ENCODE data around the gene ZBED4. TPM values are rescaled to one million over a fixed set of nuclear protein-coding genes. Genes with fewer than 3 reads are reported as not detected.
A peak's percentile ranks its signal among the peaks of the same experiment; 100 is the strongest.
"Not testable (repeated sequence)": the region's sequence is repeated elsewhere in the genome, so short reads cannot be mapped to it uniquely, and the experiment has no call there.

ZBED4 gene
- total and polyA plus RNA-seq, 10 donors = 2.9 to 23.2 (median 13.9) TPM

- WGBS, 5 donors = 73 to 91% (median 83%) methylated on average over 9 to 10 of the region's 10 CpGs
- no peaks in the 10 kb centered on the region for H3K9me3 ChIP-seq
- DNase-seq = peak; percentile 64
- no peak overlapping the region for H3K4me3 ChIP-seq
- H3K36me3 ChIP-seq = no peaks in the 10 kb centered on the region
- peaks cover 2 to 46% (median 33%) of the 10 kb centered on the region in 7 donors for H3K27me3 ChIP-seq (replicated peaks in 1 of 7)
- H3K4me1 ChIP-seq = peaks cover 21 to 69% (median 52%) of the 10 kb centered on the region in 6 donors
- TF ChIP-seq CTCF (IDR thresholded peaks at IDR 0.05 in 8 of 11, conservative IDR thresholded peaks at IDR 0.05 in 3 of 11) (no peak), POLR2AphosphoS5 (IDR thresholded peaks at IDR 0.05) (no peak), POLR2A (IDR thresholded peaks at IDR 0.05) (no peak)
- H3K27ac ChIP-seq = no peak overlapping the region
- intact Hi-C loops (cut with DNase I; ENCODE audit: low total_unique reads) = no loop called here
These were observed 2.5 kb upstream of the ZBED4 start for GRCh38 chr22:49850959-49851802.

DNA sequence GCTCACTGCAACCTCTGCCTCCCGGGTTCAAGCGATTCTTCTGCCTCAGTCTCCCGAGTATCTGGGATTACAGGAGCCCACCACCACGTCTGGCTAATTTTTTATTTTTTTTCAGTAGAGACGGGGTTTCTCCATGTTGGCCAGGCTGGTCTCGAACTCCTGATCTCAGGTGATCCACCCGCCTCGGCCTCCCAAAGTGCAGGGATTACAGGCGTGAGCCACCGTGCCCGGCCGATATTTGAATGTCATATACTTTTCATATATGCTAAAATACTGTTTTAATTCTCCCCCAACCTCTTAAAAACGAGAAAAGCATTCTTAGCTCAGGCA, 1.1 kb upstream of the ZBED4 start:
- peaks cover 2 to 33% (median 30%) of the 10 kb centered on the region in 7 donors for H3K27me3 ChIP-seq (replicated peaks in 1 of 7)
- DNase-seq; H3K36me3 ChIP-seq; intact Hi-C loops (cut with DNase I; ENCODE audit: low total_unique reads); H3K9me3 ChIP-seq: not testable (repeated sequence)
- 46 to 61% (median 58%) methylated on average over 13 of the region's 13 CpGs for WGBS, 5 donors
- peak overlapping the region; percentile 81 to 97 (median 94) for H3K27ac ChIP-seq
- peaks cover 24 to 81% (median 62%) of the 10 kb centered on the region in 6 donors for H3K4me1 ChIP-seq
- H3K4me3 ChIP-seq = peak overlapping the region; percentile 49 to 76 (median 67)

DNA sequence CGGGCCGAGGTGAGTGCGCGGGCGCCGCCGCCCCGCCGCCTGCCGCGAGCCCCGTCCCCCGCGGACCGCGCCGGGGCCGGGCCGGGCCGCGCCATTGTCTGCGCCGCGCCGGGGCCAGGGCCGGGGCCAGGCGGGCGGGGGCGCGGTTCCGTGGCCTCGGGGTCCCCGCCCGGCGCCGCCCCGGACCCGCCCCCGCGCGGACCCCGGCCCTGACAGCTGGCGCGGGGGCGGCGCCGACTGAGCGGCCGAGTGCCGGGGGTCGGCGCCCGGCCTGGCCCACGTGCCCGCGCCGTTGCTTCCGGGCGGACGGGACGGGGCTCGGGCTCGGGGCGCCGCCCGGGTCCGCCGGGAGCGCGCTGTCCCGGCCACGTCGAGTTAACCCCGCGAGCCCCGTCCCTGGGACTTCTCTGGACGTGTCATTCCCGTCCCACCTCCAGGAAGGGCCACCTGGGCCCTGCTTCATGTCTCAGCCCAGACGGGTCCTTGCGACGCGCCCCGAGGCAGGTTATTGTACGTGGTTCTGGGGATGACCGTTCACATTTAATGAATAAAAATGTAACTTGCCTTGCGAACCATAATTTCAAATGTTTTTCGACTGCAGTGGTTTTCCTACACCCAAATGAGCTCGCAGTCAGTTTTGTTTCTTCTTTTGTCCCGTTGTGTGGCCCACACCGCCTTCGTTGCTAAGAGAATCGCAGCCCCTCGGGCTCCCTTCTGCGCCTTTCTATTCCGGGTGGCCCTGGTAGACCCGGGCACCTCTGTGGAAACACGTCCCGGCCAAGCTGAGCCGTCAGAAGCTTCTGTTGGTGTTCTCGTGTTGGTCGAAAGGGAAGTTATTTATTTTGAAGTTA, 562 bp downstream of the ZBED4 start:
- Histone ChIP-seq H3K27ac (peak overlapping the region in 7 of 8 donors; percentile 31 to 97 (median 74)), H3K36me3 (no peaks in the 10 kb centered on the region), H3K4me1 (peaks cover 20 to 81% (median 49%) of the 10 kb centered on the region in 6 donors), H3K27me3 (replicated peaks in 1 of 7) (peaks cover 0 to 16% (median 14%) of the 10 kb centered on the region in 7 donors), H3K4me3 (peak overlapping the region; percentile 45 to 76 (median 57)), H3K9me3 (no peaks in the 10 kb centered on the region)
- peak in 2 of 3 donors; percentile 18 to 27 for TF ChIP-seq POLR2AphosphoS5 (IDR thresholded peaks at IDR 0.05)
- no peak for TF ChIP-seq CTCF (IDR thresholded peaks at IDR 0.05 in 8 of 11, conservative IDR thresholded peaks at IDR 0.05 in 3 of 11)
- TF ChIP-seq POLR2A (IDR thresholded peaks at IDR 0.05) = no peak
- peak; percentile 91 for DNase-seq
- 0 to 1% (median 1%) methylated on average over 47 to 101 of the region's 101 CpGs for WGBS, 5 donors
- intact Hi-C loops (cut with DNase I; ENCODE audit: low total_unique reads) = no loop called here

DNA sequence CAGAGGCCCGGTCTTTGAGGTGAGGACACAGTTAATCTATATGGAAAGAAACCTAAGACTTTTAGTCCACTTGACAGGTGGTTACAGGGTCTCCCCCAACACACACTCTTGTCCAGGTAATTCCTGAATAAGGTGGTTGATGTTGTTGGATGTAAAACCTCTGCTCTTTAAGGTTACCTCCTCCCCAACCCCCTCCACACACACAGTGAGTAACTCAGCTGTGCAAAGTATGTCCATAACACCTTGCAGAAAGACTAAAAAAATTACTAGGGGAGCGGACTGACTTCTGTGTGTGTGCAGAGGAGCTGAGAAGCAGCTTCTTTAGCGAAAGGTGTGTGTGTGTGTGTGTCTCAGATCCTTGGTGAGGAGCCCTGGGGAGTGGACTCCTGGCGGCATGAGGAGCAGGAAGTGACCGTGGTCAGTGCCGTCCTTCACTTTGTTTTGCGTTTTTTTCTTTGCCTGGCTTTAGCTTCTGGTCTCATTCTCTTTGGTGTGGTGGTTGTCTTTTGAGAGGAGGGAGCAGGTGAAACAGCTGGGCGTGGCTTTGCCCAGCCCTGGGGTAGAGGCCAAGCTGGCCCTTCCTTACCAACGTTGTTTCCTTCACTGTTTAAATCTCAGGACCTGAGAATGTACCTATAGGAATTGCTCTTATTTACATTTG, 1.7 kb downstream of the ZBED4 start:
- Histone ChIP-seq H3K27me3 (replicated peaks in 1 of 7) (peaks cover 0 to 4% (median 2%) of the 10 kb centered on the region in 7 donors), H3K9me3 (no peaks in the 10 kb centered on the region), H3K27ac (peak overlapping the region in 6 of 8 donors; percentile 32 to 96 (median 72)), H3K4me3 (peak overlapping the region in 5 of 8 donors; percentile 54 to 76 (median 58)), H3K36me3 (no peaks in the 10 kb centered on the region), H3K4me1 (peaks cover 15 to 75% (median 39%) of the 10 kb centered on the region in 6 donors)
- intact Hi-C loops (cut with DNase I; ENCODE audit: low total_unique reads) = no loop called here
- TF ChIP-seq CTCF (IDR thresholded peaks at IDR 0.05 in 8 of 11, conservative IDR thresholded peaks at IDR 0.05 in 3 of 11) = no peak
- TF ChIP-seq POLR2AphosphoS5 (IDR thresholded peaks at IDR 0.05) = no peak
- 33 to 47% (median 35%) methylated on average over 9 of the region's 9 CpGs for WGBS, 5 donors
- peak; percentile 51 for DNase-seq

All from spleen (tissue), 11 donors.